ENCODE measurements around the gene UTRN.
A peak's percentile ranks its signal among the peaks of the same experiment; 100 is the strongest.

Gene UTRN

GRCh38 chr6:144314003-144314485 is 28.9 kb downstream of the UTRN start:
- no peak for DNase-seq (ENCODE audit: low read depth)

GRCh38 chr6:144314562-144314961 is 29.4 kb downstream of the UTRN start:
- DNase-seq (ENCODE audit: low read depth) = no peak

DNA sequence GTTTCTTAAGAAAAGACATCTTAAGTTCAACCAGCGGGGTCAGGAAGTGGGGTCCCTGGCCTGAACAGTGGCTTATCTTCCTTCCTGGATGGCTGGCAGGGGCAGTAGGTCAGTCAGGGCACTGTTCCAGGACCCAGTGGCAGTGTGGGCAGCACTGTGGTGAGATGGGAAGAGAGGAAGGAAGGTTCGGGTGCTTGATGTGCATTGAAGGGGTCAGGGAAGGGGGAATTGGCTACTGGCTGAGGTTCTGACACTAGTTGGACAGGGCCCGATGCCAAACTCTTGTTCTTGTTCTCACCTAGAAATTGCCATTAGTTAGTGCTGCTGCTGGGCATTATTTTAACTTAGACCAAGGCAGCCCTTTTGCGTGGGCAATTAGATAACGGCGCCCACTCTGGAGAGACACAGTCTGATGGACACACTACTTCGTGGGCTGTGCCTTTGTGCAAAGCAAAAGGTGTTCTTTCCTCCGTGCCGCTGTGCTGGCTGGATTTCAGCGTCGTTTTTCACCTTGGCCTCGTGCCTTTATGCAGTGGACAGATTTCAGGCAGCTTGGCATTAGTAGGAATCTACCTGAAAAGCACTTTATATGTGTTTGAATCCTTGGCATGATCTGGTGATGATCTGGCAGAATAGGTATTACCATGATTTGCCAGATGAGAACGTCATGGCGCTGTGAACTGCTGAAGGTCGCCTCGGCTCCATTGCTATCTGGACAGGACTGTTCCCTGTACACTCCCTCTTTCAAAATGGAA is 30.3 kb downstream of the UTRN start:
- no peak for DNase-seq (ENCODE audit: low read depth)

GRCh38 chr6:144315981-144316861 is 31.1 kb downstream of the UTRN start:
- no peak for DNase-seq (ENCODE audit: low read depth)

GRCh38 chr6:144316862-144317195 is 31.7 kb downstream of the UTRN start:
- no peak for DNase-seq (ENCODE audit: low read depth)

- no peak for DNase-seq (ENCODE audit: low read depth)
These were observed 32.6 kb downstream of the UTRN start for GRCh38 chr6:144317736-144318135.

GRCh38 chr6:144319211-144319610 is 34.1 kb downstream of the UTRN start:
- DNase-seq (ENCODE audit: low read depth) = no peak

GRCh38 chr6:144320741-144321140 is 35.6 kb downstream of the UTRN start:
- no peak for DNase-seq (ENCODE audit: low read depth)

DNA sequence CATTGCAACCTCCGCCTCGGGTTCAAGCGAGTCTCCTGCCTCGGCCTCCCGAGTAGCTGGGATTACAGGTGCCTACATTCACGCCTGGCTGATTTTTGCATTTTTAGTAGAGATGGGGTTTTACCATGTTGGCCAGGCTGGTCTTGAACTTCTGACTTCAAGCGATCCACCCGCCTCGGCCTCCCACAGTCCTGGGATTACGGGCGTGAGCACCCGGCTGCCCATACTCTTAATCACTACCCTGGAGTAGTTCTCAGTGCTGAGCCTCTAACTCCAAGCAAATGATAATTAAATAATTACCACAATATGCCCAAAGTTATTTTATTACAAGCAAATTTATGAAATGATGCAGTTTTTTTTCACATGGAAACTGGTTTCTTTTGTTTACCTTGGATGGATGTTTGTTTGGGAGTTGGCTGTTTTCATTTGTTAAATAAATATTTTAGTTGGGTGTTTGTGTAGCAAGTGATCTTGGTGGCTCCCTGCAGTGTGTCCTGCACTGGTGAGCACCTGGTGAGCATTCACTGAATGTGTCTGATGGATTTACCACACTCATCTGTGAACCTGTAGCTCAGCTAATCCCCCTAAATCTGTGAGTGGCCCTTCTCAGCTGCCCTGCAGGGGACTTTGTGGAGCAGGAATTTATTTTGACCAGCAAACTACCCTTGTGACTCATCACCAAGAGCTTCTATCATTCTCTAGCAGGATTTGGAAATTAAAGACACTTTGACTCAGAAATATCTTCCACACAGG is 36.9 kb downstream of the UTRN start:
- no peak for DNase-seq (ENCODE audit: low read depth)

GRCh38 chr6:144325232-144325631 is 40.1 kb downstream of the UTRN start:
- DNase-seq (ENCODE audit: low read depth) = no peak

DNA sequence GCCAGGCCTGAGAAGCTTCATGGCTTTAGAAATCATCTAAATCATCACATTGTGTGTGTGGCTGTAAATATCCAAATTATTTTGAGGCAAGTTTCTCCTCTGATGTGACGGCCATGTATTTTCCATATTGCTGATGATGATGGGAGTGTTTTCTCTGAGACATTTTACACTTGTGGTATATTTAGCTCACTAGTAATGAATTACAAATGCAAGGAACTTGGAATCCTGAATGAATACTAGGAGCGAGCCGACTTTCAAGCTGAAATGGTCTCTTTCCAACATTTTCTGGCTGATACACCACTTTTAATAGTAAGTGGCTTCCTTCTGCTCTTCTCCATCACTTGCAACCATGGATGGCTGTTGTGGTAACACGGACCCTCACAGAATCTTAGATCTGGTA is 41.3 kb downstream of the UTRN start:
- DNase-seq (ENCODE audit: low read depth) = no peak

- no peak for DNase-seq (ENCODE audit: low read depth)
These were observed 41.9 kb downstream of the UTRN start for GRCh38 chr6:144327081-144327480.

GRCh38 chr6:144330017-144330987 is 45.2 kb downstream of the UTRN start:
- DNase-seq (ENCODE audit: low read depth) = no peak

DNA sequence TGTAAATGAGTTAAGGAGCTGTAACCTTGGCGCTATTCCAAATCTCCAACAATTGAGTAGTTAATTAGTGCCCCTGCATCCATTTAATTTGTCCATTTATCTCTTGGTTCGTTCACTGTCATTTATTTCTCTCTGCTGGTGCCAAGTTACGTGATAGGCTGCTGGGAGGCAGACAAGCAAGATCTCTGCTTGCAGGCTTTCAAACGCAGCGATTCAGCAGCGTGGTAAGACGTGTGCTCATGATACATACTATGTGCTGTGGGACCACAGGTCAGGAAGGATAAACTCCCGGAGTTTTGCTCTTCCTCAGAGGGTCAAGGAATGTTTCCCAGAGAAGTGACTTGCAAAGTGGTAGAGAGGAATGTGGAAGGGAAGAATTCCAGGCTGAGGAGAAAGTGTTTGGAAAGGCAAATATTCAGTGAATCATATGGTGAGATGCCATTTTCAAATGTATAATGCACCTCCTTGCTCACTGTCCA is 46.4 kb downstream of the UTRN start:
- no peak for DNase-seq (ENCODE audit: low read depth)

DNA sequence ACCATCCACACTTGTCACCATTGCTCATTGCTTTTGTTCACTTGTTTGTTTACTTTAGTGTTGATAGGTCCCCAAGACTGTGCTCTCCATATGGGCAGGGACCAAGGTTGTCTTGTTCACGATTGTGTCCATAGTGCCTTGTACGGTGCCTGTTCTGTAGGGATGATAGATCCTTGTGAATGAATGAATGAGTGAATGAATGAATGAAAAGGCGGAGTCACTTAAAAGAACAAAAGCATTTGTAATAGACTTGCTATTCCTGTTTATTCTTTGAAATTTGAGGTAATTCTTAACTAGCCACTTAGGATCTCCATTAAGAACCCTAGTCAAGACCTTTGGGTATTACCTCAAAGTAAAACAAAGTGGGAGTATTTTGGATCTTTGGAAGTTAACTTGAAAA is 47.0 kb downstream of the UTRN start:
- no peak for DNase-seq (ENCODE audit: low read depth)

- peak; percentile 58 for DNase-seq (ENCODE audit: low read depth)
These were observed 49.1 kb downstream of the UTRN start for GRCh38 chr6:144334150-144334708.

Measured in stimulated activated CD8-positive, alpha-beta memory T cell treated with anti-CD3 and anti-CD28 coated beads, Interleukin-4, amount 100 ng/mL, for 24 hours (primary cell).